SU-DHL-6 (cell line): ENCODE data around the gene AFF4.

Experiments used
- CTCF ChIP-seq: fragments of 200-600 bp; sonication (generic); IDR thresholded peaks from one replicate; pipeline ENCODE4 v1.5.1; 2017; ENCODE audit warnings: antibody characterized with exemption, mild to moderate bottlenecking, low read length, moderate library complexity; ENCODE audit not compliant: insufficient read depth, poor library complexity, severe bottlenecking
- EZH2phosphoT487 ChIP-seq: fragments of 200-600 bp; sonication (generic), shearing (Covaris generic); conservative IDR thresholded peaks from 2 replicates; pipeline ENCODE4 v1.6.1; 2018; ENCODE audit warnings: mild to moderate bottlenecking, antibody characterized with exemption, low read length, moderate library complexity, mixed read lengths

GRCh38 chr5:132827943-132828673 is 135.3 kb downstream of the AFF4 start:
- TF ChIP-seq CTCF (no peak), EZH2phosphoT487 (no peak)
